Smooth muscle cell (in vitro differentiated cells): ENCODE measurements around the gene IGFALS. TPM values are rescaled to one million over a fixed set of nuclear protein-coding genes. Genes with fewer than 3 reads are reported as not detected.

ENCODE experiments used
- DNase-seq: peaks from one replicate; lab custom pipeline; 2025; ENCODE audit not compliant: unreplicated experiment; lab: John Stamatoyannopoulos, UW
- H2AFZ ChIP-seq: fragments of 200-600 bp; sonication (generic); 2 replicates; pipeline ENCODE4 v1.6.0; 2016; ENCODE audit warnings: antibody characterized with exemption, low read depth, mild to moderate bottlenecking
- H3F3A ChIP-seq: fragments of 200-600 bp; sonication (generic); 2 replicates; pipeline ENCODE4 v1.6.0; 2017; ENCODE audit warnings: antibody characterized with exemption, low read depth
- H3K27ac ChIP-seq: fragments of 200-600 bp; sonication (generic); 2 replicates; pipeline ENCODE4 v1.5.1; 2016; ENCODE audit warnings: low read depth, mild to moderate bottlenecking
- H3K27me3 ChIP-seq: fragments of 200-600 bp; sonication (generic); 2 replicates; pipeline ENCODE4 v1.6.1; 2016; ENCODE audit warnings: low read depth, mild to moderate bottlenecking
- H3K36me3 ChIP-seq: fragments of 200-600 bp; sonication (generic); 2 replicates; pipeline ENCODE4 v1.5.1; 2016; ENCODE audit warnings: low read depth
- H3K4me1 ChIP-seq: fragments of 200-600 bp; sonication (generic); 2 replicates; pipeline ENCODE4 v1.5.1; 2016; ENCODE audit warnings: low read depth
- H3K4me2 ChIP-seq: fragments of 200-600 bp; sonication (generic); 2 replicates; pipeline ENCODE4 v1.6.0; 2016; ENCODE audit warnings: mild to moderate bottlenecking
- H3K4me3 ChIP-seq: fragments of 200-600 bp; sonication (generic); 2 replicates; pipeline ENCODE4 v1.5.1; 2016; ENCODE audit warnings: mild to moderate bottlenecking
- H3K79me2 ChIP-seq: fragments of 200-600 bp; sonication (generic); 2 replicates; pipeline ENCODE4 v1.6.0; 2016; ENCODE audit warnings: low read depth, mild to moderate bottlenecking
- H3K9ac ChIP-seq: fragments of 200-600 bp; sonication (generic); 2 replicates; pipeline ENCODE4 v1.6.0; 2016; ENCODE audit warnings: low read depth
- H3K9me3 ChIP-seq: fragments of 200-600 bp; sonication (generic); replicated peaks from 2 replicates; pipeline ENCODE4 v1.5.1; 2016; ENCODE audit warnings: low read depth
- H4K20me1 ChIP-seq: fragments of 200-600 bp; sonication (generic); 2 replicates; pipeline ENCODE4 v1.6.0; 2016; ENCODE audit warnings: low read depth
- WGBS: methylation state at CpG from one replicate; pipeline ENCODE4 v1.1.7; 2016; ENCODE audit warnings: low lambda C conversion rate; 5-methylcytosine and 5-hydroxymethylcytosine counted together
- polyA plus RNA-seq: library from polyadenylated mRNA; unstranded; fragments of >200 nt; fragmentation: Nextera tagmentation; extraction: Ambion mirVana; gene quantifications from 2 replicates; pipeline ENCODE4 v1.2.1, GENCODE V29; 2016
- total RNA-seq: library from RNA; depleted of rRNA; stranded (reverse); fragments of >200 nt; gene quantifications from 2 replicates; pipeline ENCODE4 v1.2.3, GENCODE V29; 2014
- TF ChIP-seq, protein P1 (sequence below): fragments of 200-600 bp; sonication (generic); IDR thresholded peaks from 2 replicates; pipeline ENCODE4 v1.5.1; 2017; ENCODE audit warnings: borderline replicate concordance, mild to moderate bottlenecking, antibody characterized with exemption; ENCODE audit not compliant: insufficient read depth, poor library complexity, severe bottlenecking

The IGFALS gene
- total and polyA plus RNA-seq, 2 experiments from 2014 or later = not detected

- Histone ChIP-seq H3K27ac (peak overlapping the region; percentile 15), H3K79me2 (peaks cover 17% of the 10 kb centered on the region), H3K4me3 (peak overlapping the region; percentile 83), H3K4me2 (peak overlapping the region; percentile 100), H3K4me1 (peaks cover 20% of the 10 kb centered on the region), H3K9me3 (no peaks in the 10 kb centered on the region), H2AFZ (no peak overlapping the region), H3K36me3 (no peaks in the 10 kb centered on the region), H4K20me1 (peaks cover 23% of the 10 kb centered on the region), H3F3A (peaks cover 8% of the 10 kb centered on the region), H3K9ac (no peak overlapping the region), H3K27me3 (no peaks in the 10 kb centered on the region)
- TF ChIP-seq, protein P1, sequence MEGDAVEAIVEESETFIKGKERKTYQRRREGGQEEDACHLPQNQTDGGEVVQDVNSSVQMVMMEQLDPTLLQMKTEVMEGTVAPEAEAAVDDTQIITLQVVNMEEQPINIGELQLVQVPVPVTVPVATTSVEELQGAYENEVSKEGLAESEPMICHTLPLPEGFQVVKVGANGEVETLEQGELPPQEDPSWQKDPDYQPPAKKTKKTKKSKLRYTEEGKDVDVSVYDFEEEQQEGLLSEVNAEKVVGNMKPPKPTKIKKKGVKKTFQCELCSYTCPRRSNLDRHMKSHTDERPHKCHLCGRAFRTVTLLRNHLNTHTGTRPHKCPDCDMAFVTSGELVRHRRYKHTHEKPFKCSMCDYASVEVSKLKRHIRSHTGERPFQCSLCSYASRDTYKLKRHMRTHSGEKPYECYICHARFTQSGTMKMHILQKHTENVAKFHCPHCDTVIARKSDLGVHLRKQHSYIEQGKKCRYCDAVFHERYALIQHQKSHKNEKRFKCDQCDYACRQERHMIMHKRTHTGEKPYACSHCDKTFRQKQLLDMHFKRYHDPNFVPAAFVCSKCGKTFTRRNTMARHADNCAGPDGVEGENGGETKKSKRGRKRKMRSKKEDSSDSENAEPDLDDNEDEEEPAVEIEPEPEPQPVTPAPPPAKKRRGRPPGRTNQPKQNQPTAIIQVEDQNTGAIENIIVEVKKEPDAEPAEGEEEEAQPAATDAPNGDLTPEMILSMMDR = no peak
- WGBS = 92% methylated on average over 27 of the region's 27 CpGs
- no peak for DNase-seq
Observed at GRCh38 chr16:1769402-1770300, 23.9 kb downstream of the IGFALS start.

- TF ChIP-seq, protein P1 = no peak
- no peaks in the 10 kb centered on the region for H3K27me3 ChIP-seq
- H3K4me2 ChIP-seq = no peak overlapping the region
- no peak for DNase-seq
- peak overlapping the region; percentile 15 for H3K27ac ChIP-seq
- peaks cover 16% of the 10 kb centered on the region for H4K20me1 ChIP-seq
- H3K79me2 ChIP-seq = peaks cover 9% of the 10 kb centered on the region
- no peaks in the 10 kb centered on the region for H3K9me3 ChIP-seq
- no peak overlapping the region for H3K9ac ChIP-seq
- peaks cover 8% of the 10 kb centered on the region for H3F3A ChIP-seq
- no peak overlapping the region for H2AFZ ChIP-seq
- no peaks in the 10 kb centered on the region for H3K36me3 ChIP-seq
- no peak overlapping the region for H3K4me3 ChIP-seq
- WGBS = 87% methylated on average over 16 of the region's 26 CpGs
- peaks cover 15% of the 10 kb centered on the region for H3K4me1 ChIP-seq
Observed at GRCh38 chr16:1768767-1769401, 24.6 kb downstream of the IGFALS start.

DNA sequence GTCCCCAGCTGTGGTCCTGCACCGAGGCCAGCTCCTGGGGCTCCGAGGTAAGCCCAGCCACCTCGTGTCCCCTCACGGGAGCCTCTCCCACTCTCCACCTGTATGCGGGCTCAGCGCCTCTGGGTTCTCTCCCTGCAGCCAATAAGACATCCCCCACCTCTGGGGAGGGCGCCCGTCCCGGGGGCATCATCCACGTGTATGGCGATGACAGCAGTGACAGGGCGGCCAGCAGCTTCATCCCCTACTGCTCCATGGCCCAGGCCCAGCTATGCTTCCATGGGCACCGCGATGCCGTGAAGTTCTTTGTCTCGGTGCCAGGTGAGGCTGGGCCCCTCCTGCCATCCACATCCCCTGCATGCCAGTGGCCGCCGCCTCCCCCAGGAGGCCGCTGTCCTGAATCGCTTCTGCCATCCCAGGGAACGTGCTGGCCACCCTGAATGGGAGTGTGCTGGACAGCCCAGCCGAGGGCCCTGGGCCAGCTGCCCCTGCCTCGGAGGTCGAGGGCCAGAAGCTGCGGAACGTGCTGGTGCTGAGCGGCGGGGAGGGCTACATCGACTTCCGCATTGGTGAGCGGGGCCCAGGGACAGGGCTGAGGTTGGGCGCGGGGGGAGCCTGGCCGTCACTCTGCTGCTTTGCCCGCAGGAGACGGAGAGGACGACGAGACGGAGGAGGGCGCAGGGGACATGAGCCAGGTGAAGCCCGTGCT, 25.3 kb downstream of the IGFALS start:
- H3K27me3 ChIP-seq = no peaks in the 10 kb centered on the region
- H3F3A ChIP-seq = peaks cover 8% of the 10 kb centered on the region
- 93% methylated on average over 31 of the region's 41 CpGs for WGBS
- TF ChIP-seq, protein P1 = no peak
- H3K27ac ChIP-seq = no peak overlapping the region
- DNase-seq = no peak
- H3K4me1 ChIP-seq = peaks cover 13% of the 10 kb centered on the region
- H3K9ac ChIP-seq = no peak overlapping the region
- no peak overlapping the region for H2AFZ ChIP-seq
- H3K9me3 ChIP-seq = no peaks in the 10 kb centered on the region
- H4K20me1 ChIP-seq = peaks cover 14% of the 10 kb centered on the region
- H3K4me2 ChIP-seq = no peak overlapping the region
- no peak overlapping the region for H3K4me3 ChIP-seq
- peaks cover 5% of the 10 kb centered on the region for H3K79me2 ChIP-seq
- no peaks in the 10 kb centered on the region for H3K36me3 ChIP-seq
